B cell (primary cell): ENCODE measurements around the gene ZFAND6.

Experiments used
- EZH2 ChIP-seq: IDR thresholded peaks from 2 replicates; pipeline ENCODE4 v1.6.1; 2012; ENCODE audit warnings: borderline replicate concordance, low read depth, mild to moderate bottlenecking, moderate library complexity, low read length; ENCODE audit not compliant: insufficient read depth, poor library complexity, severe bottlenecking
- TF ChIP-seq, protein P1 (sequence below): fragments of 200-600 bp; IDR thresholded peaks from one replicate; pipeline ENCODE4 v1.8.0; 2022; ENCODE audit warnings: antibody characterized with exemption, mild to moderate bottlenecking

DNA sequence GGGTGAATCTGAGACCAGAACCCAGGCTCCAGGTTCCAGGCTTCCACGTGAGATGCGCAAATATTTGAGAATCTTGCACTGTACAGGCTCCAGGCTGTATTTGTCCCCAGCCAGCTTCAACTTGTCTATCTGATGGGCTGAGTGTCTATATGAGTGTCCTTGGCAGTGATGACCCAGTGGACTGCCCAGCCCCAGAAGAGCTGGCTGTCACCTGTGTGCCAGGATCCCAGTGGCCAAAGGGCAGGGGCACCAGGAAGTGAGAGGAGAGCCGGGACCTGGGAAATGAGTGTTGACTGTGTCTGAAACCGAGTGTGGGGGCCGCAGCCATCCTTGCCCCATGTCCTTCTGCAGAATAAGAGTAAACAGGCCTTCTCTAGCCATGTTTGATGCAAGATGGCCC lies 103.7 kb downstream of the ZFAND6 start:
- no peak for TF ChIP-seq EZH2
- TF ChIP-seq, protein P1, sequence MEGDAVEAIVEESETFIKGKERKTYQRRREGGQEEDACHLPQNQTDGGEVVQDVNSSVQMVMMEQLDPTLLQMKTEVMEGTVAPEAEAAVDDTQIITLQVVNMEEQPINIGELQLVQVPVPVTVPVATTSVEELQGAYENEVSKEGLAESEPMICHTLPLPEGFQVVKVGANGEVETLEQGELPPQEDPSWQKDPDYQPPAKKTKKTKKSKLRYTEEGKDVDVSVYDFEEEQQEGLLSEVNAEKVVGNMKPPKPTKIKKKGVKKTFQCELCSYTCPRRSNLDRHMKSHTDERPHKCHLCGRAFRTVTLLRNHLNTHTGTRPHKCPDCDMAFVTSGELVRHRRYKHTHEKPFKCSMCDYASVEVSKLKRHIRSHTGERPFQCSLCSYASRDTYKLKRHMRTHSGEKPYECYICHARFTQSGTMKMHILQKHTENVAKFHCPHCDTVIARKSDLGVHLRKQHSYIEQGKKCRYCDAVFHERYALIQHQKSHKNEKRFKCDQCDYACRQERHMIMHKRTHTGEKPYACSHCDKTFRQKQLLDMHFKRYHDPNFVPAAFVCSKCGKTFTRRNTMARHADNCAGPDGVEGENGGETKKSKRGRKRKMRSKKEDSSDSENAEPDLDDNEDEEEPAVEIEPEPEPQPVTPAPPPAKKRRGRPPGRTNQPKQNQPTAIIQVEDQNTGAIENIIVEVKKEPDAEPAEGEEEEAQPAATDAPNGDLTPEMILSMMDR = no peak
